Neural progenitor cell (in vitro differentiated cells): ENCODE results near the gene DNER. TPM values are rescaled to one million over a fixed set of nuclear protein-coding genes. Genes with fewer than 3 reads are reported as not detected.

ENCODE experiments used
- DNase-seq: peaks from one replicate; pipeline ENCODE4 v3.0.0-alpha.2; 2016; ENCODE audit warnings: low spot score
- H2AFZ ChIP-seq: fragments of 200-600 bp; sonication (generic); replicated peaks from 2 replicates; pipeline ENCODE4 v1.6.1; 2016; ENCODE audit warnings: antibody characterized with exemption
- H3F3A ChIP-seq: fragments of 200-600 bp; sonication (generic); 2 replicates; pipeline ENCODE4 v1.6.1; 2016; ENCODE audit warnings: antibody characterized with exemption, low read depth
- H3K27ac ChIP-seq: fragments of 200-600 bp; sonication (generic); 2 replicates; pipeline ENCODE4 v1.5.1; 2016; ENCODE audit warnings: mild to moderate bottlenecking
- H3K27me3 ChIP-seq: fragments of 200-600 bp; sonication (generic); 2 replicates; pipeline ENCODE4 v1.6.1; 2016; ENCODE audit warnings: mild to moderate bottlenecking, moderate library complexity
- H3K36me3 ChIP-seq: fragments of 200-600 bp; sonication (generic); 2 replicates; pipeline ENCODE4 v1.5.1; 2016
- H3K4me1 ChIP-seq: fragments of 200-600 bp; sonication (generic); 2 replicates; pipeline ENCODE4 v1.6.1; 2016; ENCODE audit warnings: mixed run types
- H3K4me2 ChIP-seq: fragments of 200-600 bp; sonication (generic); 2 replicates; pipeline ENCODE4 v1.6.1; 2016
- H3K4me3 ChIP-seq: fragments of 200-600 bp; sonication (generic); 2 replicates; pipeline ENCODE4 v1.5.1; 2016
- H3K79me2 ChIP-seq: fragments of 200-600 bp; sonication (generic); 2 replicates; pipeline ENCODE4 v1.6.1; 2016; ENCODE audit warnings: low read depth
- H3K9ac ChIP-seq: fragments of 200-600 bp; sonication (generic); 2 replicates; pipeline ENCODE4 v1.6.1; 2016
- H3K9me3 ChIP-seq: fragments of 200-600 bp; sonication (generic); 2 replicates; pipeline ENCODE4 v1.5.1; 2016; ENCODE audit warnings: low read depth
- H4K20me1 ChIP-seq: fragments of 200-600 bp; sonication (generic); 2 replicates; pipeline ENCODE4 v1.6.1; 2016; ENCODE audit warnings: low read depth
- H3K27ac Mint-ChIP-seq: 3 replicates; pipeline ENCODE4 v1.8.0; 2021; ENCODE audit warnings: mixed read lengths
- H3K27me3 Mint-ChIP-seq: 2 replicates; pipeline ENCODE4 v1.8.0; 2022; ENCODE audit warnings: low read depth, mild to moderate bottlenecking, inconsistent platforms, moderate library complexity, mixed read lengths; ENCODE audit not compliant: insufficient read depth
- H3K36me3 Mint-ChIP-seq: 3 replicates; pipeline ENCODE4 v1.8.0; 2021; ENCODE audit warnings: mixed read lengths
- H3K4me1 Mint-ChIP-seq: 3 replicates; pipeline ENCODE4 v1.8.0; 2021; ENCODE audit warnings: mixed read lengths
- H3K4me3 Mint-ChIP-seq: 3 replicates; pipeline ENCODE4 v1.8.0; 2021; ENCODE audit warnings: mild to moderate bottlenecking, moderate library complexity, mixed read lengths
- H3K9me3 Mint-ChIP-seq: 3 replicates; pipeline ENCODE4 v1.8.0; 2020; ENCODE audit warnings: mixed read lengths
- CTCF ChIP-seq: fragments of 200-600 bp; sonication (generic); IDR thresholded peaks from 2 replicates; pipeline ENCODE4 v1.5.1; 2017; ENCODE audit warnings: antibody characterized with exemption, mild to moderate bottlenecking
- EZH2 ChIP-seq: fragments of 200-600 bp; sonication (generic); IDR thresholded peaks from 2 replicates; pipeline ENCODE4 v1.6.1; 2017; ENCODE audit warnings: antibody characterized with exemption, mild to moderate bottlenecking, moderate library complexity
- EZH2phosphoT487 ChIP-seq: fragments of 200-600 bp; sonication (generic); IDR thresholded peaks from 2 replicates; pipeline ENCODE4 v1.6.1; 2017; ENCODE audit warnings: antibody characterized with exemption
- total RNA-seq: library from RNA; depleted of rRNA; stranded (reverse); fragments of >200 nt; gene quantifications from 2 replicates; pipeline ENCODE4 v1.2.3, GENCODE V29; 2015; ENCODE audit warnings: low replicate concordance

DNER gene
- total RNA-seq, 1 donor from 2014 or later = 0.97 TPM

DNA sequence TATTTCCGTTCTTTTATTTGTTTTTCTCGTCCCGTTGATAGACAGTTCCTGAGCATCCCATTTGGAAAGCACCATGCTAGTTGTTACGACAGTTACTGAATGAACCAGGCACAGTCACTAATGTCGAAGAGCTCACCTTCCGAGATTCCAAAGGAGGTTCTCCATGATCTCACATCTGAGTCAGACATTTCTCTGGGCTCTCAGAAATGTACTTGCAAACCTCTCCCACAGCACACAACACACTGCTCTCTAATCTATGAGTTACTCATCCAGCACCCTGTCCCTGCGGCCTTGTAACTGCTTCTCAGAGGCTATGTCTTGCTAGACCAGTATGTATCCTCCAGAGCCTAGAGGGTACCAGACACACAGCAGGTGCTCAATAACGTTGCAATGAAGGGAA is 174.7 kb downstream of the DNER start:
- Histone ChIP-seq H3K4me3 (no peak overlapping the region), H2AFZ (no peak overlapping the region), H3K4me2 (no peak overlapping the region), H3K79me2 (no peaks in the 10 kb centered on the region), H3K36me3 (no peaks in the 10 kb centered on the region), H3F3A (no peaks in the 10 kb centered on the region), H3K9ac (no peak overlapping the region), H3K9me3 (no peaks in the 10 kb centered on the region), H4K20me1 (no peaks in the 10 kb centered on the region), H3K27ac (no peak overlapping the region), H3K27me3 (no peaks in the 10 kb centered on the region), H3K4me1 (no peaks in the 10 kb centered on the region)
- Mint-ChIP-seq H3K9me3 (no peaks in the 10 kb centered on the region), H3K27me3 (peaks cover 2% of the 10 kb centered on the region), H3K4me1 (no peaks in the 10 kb centered on the region), H3K27ac (no peak overlapping the region), H3K36me3 (no peaks in the 10 kb centered on the region), H3K4me3 (no peak overlapping the region)
- no peak for DNase-seq
- TF ChIP-seq EZH2phosphoT487 = no peak
- no peak for TF ChIP-seq EZH2
- TF ChIP-seq CTCF = no peak

DNA sequence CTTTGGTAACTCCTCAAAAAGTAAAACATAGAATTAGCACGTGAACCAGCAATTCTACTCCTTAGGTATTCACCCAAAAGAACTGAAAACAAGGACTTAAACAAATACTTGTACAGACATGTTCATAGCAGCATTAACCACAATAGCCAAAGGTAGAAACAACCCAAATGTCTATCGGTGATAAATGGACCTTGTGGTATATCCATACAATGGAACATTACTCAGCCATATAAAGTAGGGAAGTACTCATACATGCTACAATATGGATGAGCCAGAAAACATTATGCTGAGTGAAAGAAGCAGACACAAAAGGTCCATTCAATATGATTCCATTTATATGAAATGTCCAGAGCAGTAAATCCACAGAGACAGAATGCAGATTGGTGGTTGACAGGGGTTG is 182.8 kb downstream of the DNER start:
- H3F3A ChIP-seq = no peaks in the 10 kb centered on the region
- H3K9me3 ChIP-seq = no peaks in the 10 kb centered on the region
- H4K20me1 ChIP-seq = no peaks in the 10 kb centered on the region
- Mint-ChIP-seq H3K36me3 (no peaks in the 10 kb centered on the region), H3K4me3 (no peak overlapping the region), H3K27me3 (no peaks in the 10 kb centered on the region), H3K9me3 (peaks cover 13% of the 10 kb centered on the region), H3K4me1 (no peaks in the 10 kb centered on the region), H3K27ac (no peak overlapping the region)
- no peaks in the 10 kb centered on the region for H3K4me1 ChIP-seq
- TF ChIP-seq EZH2 = no peak
- no peak for TF ChIP-seq CTCF
- TF ChIP-seq EZH2phosphoT487 = no peak
- H3K79me2 ChIP-seq = no peaks in the 10 kb centered on the region
- no peak overlapping the region for H3K4me3 ChIP-seq
- DNase-seq = no peak
- no peak overlapping the region for H3K9ac ChIP-seq
- no peak overlapping the region for H2AFZ ChIP-seq
- H3K27ac ChIP-seq = no peak overlapping the region
- no peak overlapping the region for H3K4me2 ChIP-seq
- H3K36me3 ChIP-seq = no peaks in the 10 kb centered on the region
- no peaks in the 10 kb centered on the region for H3K27me3 ChIP-seq

DNA sequence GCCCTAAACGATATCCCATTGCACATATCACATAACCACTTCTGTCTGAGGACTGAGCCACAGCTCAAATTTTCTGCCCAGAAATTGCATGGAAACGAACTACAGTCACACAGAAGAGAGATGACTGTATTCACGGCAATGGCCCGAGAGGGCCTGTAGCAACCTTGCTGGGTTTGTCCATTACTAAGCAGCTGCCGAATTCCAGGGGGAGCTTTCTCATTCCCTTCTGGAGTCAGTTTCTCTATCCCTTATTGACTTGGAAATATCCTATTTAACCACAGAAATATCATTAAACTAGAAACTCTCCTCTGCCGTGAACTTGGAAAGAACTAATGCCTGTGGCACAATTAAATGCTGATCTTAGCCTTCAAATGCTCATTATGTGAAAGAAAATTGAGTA is 183.9 kb downstream of the DNER start:
- H3K4me1 ChIP-seq = no peaks in the 10 kb centered on the region
- Mint-ChIP-seq H3K4me1 (no peaks in the 10 kb centered on the region), H3K36me3 (no peaks in the 10 kb centered on the region), H3K27me3 (no peaks in the 10 kb centered on the region), H3K27ac (no peak overlapping the region), H3K4me3 (no peak overlapping the region), H3K9me3 (peaks cover 13% of the 10 kb centered on the region)
- TF ChIP-seq EZH2phosphoT487 (no peak), EZH2 (no peak), CTCF (no peak)
- no peaks in the 10 kb centered on the region for H4K20me1 ChIP-seq
- no peaks in the 10 kb centered on the region for H3K27me3 ChIP-seq
- no peak overlapping the region for H2AFZ ChIP-seq
- H3K9me3 ChIP-seq = no peaks in the 10 kb centered on the region
- no peak overlapping the region for H3K27ac ChIP-seq
- no peaks in the 10 kb centered on the region for H3K79me2 ChIP-seq
- no peak for DNase-seq
- H3K4me3 ChIP-seq = no peak overlapping the region
- no peaks in the 10 kb centered on the region for H3F3A ChIP-seq
- no peak overlapping the region for H3K9ac ChIP-seq
- no peaks in the 10 kb centered on the region for H3K36me3 ChIP-seq
- H3K4me2 ChIP-seq = no peak overlapping the region

DNA sequence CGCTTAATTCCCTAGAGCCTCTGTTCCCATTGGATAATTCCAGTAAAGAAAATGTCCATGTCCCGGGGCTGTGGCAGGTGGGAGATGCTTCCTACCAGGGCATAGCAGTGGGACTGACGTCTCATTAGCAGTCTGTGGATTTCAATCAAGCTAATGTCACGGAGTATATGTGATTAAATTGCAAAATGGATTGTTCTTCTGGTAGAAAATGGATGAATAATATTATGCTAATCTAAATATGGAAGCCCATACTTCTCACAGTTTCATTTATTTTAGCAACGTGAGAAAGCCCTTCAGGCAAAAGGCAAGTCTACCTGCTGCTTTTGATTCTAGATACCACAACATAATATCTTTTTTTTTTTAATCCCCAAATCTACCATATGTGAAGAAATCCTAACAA is 185.5 kb downstream of the DNER start:
- Mint-ChIP-seq H3K4me3 (no peak overlapping the region), H3K36me3 (no peaks in the 10 kb centered on the region), H3K4me1 (no peaks in the 10 kb centered on the region), H3K27me3 (peaks cover 2% of the 10 kb centered on the region), H3K27ac (no peak overlapping the region), H3K9me3 (peaks cover 13% of the 10 kb centered on the region)
- Histone ChIP-seq H4K20me1 (no peaks in the 10 kb centered on the region), H3F3A (no peaks in the 10 kb centered on the region), H3K79me2 (no peaks in the 10 kb centered on the region), H3K9me3 (no peaks in the 10 kb centered on the region), H3K27me3 (no peaks in the 10 kb centered on the region), H3K4me2 (no peak overlapping the region), H2AFZ (no peak overlapping the region), H3K4me1 (no peaks in the 10 kb centered on the region), H3K27ac (no peak overlapping the region), H3K36me3 (no peaks in the 10 kb centered on the region), H3K4me3 (no peak overlapping the region), H3K9ac (no peak overlapping the region)
- DNase-seq = no peak
- TF ChIP-seq EZH2phosphoT487 (no peak), CTCF (no peak), EZH2 (no peak)
